ENCODE measurements around the gene EHMT1.
"Not testable (repeated sequence)": the region's sequence is repeated elsewhere in the genome, so short reads cannot be mapped to it uniquely, and the experiment has no call there.

Gene EHMT1

DNA sequence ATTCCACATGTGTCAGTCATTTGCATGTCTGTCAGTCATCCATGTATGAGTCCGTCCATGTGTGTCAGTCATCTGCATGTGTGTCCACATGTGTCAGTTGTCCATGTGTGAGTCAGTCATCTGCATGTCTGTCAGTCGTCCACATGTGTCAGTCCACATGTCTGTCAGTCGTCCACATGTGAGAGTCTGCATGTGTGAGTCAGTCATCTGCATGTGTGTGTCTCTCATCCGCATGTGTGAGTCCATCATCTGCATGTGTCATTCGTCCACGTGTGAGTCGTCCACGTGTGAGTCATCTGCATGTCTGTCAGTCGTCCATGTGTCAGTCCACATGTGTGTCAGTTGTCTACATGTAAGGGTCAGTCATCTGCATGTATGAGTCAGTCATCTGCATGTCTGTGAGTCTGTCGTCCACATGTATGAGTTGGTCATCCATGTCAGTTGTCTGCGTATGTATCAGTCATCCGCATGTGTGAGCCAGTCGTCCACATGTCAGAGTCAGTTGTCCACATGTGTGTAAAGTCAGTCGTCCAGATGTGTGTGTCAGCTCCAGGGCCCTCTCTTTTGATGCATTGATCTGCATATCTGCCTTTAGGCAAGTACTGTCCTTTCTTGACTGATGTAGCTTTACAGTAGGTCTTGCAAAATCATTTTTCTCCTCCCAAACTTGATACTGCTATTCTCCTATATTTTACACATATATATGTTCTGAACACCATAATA, 186.3 kb downstream of the EHMT1 start:
- DNase-seq (ENCODE audit: low read depth in 2 of 2), result no peak

DNA sequence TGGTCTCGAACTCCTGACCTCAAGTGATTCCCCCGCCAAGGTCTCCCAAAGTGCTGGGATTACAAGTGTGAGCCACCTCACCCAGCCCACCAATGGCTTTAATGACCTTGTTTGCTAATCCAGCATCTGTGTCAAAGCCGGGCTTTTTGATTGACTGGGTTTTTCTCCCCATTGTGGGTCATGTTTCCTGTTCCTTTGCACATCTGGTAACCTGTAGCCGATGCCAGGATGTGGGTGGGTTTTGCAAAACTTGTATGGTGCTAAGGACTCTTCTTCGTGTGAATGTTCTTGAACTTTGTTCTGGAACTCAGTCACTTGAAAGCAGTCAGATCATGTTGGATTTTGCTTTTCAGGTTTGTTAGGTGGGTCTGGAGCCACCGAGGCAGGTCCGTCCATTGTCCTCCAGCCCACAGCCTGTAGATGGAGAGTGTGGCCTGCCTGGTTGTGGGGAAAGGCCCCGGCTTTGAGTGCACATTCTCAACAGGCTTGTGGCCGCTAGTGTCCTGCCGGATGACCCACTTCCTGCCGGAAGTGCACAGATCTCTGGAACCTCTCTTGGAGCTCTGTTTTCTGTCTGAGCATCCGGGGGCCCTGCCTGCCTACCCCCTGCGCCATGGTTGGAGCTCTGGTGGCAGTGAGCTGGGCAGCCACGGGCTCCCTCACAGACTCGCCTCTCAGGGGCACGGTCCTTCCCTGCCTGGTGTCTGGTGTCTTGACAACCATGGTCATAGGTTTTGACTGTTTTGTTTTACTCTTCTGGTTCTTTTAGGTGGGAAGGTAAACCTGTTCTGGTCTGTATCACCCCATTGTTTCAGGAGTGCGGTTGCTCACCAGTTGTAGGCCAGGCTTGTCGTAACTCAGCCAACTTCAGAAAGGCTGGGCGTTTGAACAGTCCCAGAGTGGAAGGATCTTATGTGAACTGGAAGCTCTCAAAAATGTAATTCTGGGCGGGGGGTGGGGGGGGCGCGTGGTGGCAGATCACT, 189.2 kb downstream of the EHMT1 start:
- DNase-seq (ENCODE audit: low read depth in 2 of 2), result no peak

DNA sequence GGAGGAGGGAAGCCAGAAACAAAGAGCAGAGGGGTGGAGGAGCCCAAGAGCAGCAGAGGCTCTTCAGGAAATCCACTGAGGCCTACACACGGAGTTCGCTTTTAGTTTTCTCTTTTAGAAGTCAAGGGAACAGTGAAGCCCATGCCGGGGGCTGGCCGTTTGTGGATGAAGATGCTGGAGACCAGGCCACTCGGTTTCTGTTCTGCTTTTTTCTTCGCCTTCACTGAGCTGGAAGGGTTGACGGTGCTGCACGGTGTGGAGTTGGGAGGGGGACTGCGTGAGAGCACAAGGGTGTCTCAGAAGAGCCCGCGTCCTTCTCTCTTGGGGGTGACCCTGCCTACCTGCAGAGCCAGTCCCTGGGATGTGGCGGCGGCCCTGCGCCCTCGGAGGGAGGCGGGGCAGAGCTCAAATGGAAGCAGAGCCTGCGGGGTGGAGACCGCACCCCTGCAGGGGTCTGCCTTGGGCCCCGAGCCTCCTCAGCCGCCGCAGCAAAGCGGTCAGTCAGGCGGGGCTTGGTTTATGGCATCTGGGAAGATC, 190.3 kb downstream of the EHMT1 start:
- no peak for DNase-seq (ENCODE audit: low read depth in 2 of 2)

DNA sequence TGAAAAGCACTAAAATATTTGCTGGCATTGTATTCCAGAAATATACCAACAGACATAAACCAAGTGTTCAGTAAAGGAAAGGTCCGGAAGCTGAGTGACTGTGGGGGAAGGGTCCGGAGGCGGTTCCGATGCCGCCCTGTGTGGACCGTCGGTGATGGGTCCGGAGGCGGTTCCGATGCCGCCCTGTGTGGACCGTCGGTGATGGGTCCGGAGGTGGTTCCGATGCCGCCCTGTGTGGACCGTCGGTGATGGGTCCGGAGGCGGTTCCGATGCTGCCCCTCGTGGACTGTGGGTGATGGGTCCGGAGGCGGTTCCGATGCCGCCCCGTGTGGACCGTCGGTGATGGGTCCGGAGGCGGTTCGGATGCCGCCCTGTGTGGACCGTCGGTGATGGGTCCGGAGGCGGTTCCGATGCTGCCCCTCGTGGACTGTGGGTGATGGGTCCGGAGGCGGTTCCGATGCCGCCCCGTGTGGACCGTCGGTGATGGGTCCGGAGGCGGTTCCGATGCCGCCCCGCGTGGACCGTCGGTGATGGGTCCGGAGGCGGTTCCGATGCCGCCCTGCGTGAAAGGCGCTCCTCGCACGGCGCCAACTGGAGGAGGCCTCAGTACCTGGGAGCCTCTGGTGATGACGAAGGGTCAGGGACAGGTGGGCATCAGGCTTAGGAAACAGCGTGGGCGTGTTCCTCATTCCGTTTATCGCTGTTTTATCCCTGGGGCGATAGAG, 191.1 kb downstream of the EHMT1 start:
- not testable (repeated sequence) for DNase-seq (ENCODE audit: low read depth in 2 of 2)

DNA sequence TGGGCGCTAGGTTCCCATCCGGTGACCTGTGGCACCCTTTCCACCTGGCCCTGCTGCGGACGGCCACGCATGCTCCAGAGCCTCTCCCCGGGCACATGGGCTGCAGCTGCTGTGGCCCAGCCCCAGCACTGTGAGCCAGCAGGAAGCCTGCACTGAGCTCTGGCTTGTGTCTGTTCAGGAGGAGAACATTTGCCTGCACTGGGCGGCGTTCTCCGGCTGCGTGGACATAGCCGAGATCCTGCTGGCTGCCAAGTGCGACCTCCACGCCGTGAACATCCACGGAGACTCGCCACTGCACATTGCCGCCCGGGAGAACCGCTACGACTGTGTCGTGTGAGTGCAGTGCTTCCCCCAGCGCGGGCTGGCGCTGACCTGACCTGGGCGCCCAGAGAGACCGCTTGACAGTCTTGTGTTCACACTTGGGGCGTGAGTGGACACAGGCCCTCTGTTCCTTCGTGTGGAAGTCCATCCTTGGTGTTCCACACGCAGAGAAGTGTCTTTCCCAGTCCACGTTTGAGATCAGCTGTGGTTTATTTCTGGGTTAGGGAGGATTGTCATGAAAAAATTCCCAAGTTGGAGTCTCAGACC, 192.6 kb downstream of the EHMT1 start:
- no peak for DNase-seq (ENCODE audit: low read depth in 2 of 2)

DNA sequence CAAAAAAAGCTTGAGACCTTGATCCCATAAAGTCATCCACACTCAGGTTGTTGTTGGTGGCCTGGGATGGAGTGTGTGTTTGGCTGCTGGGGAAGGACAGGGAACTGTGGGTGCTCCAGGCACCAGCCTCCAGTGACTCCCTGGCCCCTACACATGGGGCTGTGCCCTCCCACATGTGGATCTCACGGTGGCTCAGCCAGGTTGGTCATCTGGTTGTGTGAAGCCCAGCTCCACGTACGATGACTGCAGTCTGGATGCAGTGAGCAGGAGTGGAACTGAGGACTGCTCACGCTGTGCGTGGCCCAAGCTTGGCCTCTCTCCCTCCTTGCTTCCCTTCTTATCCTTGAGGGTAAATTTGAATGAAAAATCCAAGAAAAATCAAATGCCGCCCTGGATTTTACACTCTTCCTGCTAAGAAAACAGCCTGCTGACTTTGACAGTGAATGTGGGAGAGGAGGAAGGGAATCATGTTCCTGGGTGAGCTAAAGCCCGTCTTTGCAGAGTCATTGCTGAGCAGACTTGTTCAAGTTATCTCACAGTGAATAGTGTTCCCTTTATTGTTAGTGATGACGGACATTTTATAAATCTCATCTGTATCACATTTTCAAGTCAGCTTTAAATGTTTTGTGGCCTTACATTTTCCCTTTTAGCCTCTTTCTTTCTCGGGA, 193.7 kb downstream of the EHMT1 start:
- no peak for DNase-seq (ENCODE audit: low read depth in 2 of 2)

DNA sequence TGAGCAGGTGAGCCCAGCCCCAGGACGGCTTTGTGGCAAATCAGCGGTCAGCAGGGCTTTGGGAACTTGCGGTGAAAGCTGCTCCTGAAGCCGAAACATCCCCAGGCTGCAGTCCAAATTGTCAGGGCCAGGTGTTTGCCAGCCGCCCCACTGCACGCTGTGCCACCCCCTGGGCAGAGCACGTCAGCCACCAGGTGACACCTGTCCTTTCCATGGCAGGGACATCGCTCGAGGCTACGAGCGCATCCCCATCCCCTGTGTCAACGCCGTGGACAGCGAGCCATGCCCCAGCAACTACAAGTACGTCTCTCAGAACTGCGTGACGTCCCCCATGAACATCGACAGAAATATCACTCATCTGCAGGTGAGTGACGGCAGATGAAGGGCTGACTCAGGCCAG, 194.4 kb downstream of the EHMT1 start:
- DNase-seq (ENCODE audit: low read depth in 2 of 2), result no peak

DNA sequence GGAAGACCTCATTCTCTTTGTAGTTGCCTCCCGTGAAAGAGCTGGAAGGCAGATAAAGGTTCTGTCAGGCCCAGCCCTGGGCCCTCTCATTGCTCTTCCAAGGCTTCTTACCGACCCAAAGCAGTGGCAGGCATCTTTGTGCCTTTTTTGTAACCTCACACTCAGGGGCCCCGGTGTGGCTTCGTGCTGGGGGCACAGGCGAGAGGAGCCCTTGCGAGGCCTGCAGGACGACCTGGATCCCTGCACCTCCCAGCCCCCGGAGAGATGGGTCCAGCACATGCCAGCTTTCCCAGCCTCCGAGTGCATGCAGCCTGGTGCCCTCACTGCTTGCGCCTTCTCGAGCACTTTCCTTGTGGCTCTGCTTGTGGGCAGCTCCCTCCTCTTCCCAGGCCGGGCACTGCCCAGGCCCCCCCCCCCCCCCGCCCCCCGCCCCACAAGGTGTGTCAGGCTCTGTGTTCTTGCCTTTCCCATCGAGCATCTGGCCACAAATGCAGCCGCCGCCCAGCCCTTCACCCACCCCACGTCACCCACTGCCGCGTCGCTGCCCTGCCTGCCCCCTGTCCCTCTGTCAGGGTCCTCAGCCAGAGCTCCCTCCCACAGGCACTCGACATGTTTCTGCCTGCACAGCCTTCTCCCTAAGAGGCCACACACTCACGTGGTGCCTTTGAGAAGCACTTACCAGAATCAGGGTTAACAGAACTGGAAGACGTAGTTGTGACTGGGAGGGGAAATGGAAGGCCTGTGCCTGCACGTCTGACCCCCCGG, 195.0 kb downstream of the EHMT1 start:
- no peak for DNase-seq (ENCODE audit: low read depth in 2 of 2)

DNA sequence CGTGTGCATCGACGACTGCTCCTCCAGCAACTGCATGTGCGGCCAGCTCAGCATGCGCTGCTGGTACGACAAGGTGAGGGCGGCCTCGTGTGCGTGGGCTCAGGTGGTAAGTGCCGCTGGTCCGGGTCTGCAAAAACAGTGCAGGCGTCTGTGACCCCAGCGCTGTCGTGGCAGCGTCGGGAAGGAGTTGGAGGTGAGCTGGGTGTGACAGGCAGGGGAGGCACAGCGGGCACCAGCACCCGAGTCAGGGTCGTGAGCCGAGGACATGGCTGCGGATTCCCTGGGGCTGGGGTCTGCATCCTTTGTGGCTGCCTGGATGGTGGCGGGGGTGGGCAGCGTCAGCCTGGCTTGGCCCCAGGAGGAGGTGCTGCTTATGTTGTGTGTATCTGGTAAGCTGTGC, 195.6 kb downstream of the EHMT1 start:
- no peak for DNase-seq (ENCODE audit: low read depth in 2 of 2)

DNA sequence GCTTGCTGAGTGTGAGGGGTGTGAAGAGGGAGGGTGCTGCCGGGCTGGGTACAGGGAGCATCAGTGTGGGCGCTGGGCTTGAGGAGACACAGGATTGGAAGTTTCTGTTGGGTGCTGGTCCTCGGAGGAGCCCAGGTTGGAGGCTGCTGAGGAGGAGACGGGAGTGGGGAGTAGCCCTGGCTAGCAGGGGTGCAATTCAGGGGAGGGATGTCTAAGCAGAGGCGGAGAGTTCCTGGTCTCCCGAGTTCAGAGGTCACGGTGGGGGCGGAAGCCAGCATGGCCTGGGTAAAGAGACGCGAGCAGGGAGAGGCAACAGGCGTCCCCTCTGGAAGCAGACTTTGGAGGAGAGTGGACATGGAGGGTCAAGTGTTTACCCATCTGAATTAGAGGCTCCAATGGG, 196.0 kb downstream of the EHMT1 start:
- no peak for DNase-seq (ENCODE audit: low read depth in 2 of 2)

DNA sequence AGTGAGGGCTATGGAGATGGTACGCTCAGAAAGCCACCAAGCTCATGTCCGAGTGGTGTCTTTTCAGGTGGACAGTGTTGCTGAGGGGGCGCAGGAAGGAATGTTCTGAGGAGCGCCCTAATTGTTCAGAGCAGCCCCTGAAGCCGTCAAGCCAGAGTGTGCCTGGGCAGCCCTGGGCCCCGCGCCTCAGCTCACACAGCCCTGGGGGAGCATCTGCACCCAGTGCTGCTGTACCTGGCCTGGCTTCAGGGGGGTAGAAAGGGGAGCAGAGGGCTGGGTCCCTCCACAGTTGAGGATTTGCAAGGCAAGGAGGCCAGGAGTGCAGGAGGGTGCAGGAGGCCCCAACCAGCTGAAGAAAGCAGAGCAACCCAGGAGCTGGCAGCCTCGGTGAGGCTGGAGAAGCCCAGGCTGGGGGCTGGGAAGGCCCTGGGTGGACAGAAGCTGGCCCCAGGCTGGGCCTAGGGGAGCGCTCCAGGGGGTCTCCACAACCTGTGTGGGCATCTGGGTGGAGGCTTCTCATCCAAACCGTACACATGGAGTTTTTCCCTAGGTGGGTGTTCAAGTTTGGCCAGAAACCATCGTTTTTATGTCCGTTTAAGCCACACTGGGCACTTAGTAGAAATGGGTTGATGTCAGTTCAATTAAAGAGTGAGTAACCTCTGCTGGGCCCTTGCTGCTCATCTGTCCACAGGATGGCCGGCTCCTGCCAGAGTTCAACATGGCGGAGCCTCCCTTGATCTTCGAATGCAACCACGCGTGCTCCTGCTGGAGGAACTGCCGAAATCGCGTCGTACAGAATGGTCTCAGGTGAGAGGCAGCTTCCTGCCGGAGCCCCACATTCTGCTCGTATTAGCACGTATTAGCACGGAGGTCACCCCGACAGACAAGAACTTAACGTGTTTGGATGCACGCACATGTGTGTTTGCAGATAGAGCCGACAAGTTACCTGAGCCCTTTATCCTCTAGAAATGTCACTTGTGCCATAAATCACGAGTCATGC, 196.8 kb downstream of the EHMT1 start:
- DNase-seq (ENCODE audit: low read depth in 2 of 2), result no peak

DNA sequence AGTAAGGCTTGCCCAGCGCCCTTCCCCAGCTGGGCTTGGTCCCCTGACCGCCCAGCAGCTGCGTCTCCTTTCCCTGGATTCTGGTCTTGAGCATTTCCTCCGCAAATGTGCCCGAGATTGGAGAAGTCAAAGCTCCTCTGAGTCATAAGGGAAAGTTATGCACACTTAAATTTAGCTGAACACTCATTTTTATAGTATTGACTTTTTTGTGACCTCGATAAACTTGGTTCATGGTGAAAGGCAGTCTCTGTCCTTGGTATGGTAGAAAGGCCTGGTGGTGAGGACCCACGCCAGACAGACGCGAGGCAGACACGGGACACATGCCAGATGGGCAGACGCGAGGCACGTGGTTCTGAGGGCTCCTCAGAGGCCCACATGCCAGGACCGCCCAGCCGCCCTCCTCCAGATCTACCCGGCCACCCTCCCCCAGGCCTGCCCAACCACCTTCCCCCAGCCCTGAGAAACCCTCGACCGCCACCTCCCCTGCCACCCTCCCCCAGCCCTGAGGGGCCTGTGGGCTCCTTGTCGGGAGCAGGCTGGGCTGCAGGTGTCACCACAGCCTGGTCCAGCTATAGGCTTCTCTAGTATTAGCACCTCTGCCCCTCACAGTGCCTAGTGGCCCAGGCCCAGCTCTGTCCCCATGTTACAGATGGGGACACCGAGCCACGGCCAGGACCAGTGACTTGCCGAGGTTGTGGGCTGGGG, 197.9 kb downstream of the EHMT1 start:
- DNase-seq (ENCODE audit: low read depth in 2 of 2), result no peak

DNA sequence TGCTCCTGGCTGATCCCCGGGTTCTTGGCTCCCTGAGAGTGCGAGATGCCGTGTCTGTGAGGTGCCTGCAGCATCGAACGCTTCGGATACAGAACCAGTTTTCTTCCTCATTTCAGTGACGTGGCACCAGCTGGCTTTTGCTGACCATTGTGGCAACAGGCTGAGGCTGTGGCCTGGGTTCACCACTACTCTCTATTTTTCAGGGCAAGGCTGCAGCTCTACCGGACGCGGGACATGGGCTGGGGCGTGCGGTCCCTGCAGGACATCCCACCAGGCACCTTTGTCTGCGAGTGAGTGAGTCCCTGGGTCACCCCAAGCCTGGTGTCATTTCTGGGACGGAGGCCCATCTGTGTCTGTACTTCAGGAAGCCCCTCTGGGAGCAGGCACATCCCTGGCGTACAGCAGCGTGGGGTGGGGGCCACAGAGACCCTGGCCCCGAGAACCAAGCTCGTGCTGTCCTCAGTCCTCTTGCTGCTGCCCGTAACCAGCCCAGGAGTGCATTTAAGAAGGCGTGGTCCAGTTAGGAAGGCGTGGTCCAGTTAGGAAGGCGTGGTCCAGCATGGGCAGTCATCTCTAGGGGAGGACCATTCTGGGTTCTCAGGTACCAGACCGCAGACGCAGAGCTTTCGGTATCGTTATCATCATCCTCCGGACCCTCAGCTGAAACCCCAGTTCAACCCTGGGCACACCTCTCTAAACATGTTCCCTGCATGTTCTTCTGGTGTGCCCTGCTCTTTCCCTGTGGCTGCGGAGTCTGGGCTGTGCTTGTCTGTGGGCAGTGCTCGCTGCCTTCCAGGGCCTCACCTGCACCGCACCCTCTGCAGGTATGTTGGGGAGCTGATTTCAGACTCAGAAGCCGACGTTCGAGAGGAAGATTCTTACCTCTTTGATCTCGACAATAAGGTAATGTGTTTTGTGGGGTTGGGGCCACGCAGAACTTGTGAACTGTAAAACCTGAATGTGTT, 198.7 kb downstream of the EHMT1 start:
- DNase-seq (ENCODE audit: low read depth in 2 of 2), result no peak

DNA sequence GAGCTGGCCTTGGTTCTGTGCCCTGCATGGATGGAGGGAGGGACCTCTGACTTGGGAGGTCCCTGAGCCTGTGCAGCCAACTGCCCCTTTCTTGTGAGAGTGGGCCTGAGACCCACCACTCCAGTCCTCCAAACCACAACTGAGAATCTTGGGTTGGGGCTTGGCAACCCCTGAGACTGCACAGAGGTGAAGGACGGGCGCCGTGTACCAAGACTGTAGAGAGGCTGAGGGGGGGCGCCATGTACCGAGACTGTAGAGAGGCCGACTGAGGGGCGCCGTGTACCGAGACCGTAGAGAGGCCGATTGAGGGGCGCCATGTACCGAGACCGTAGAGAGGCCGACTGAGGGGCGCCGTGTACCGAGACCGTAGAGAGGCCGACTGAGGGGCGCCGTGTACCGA, 199.5 kb downstream of the EHMT1 start:
- no peak for DNase-seq (ENCODE audit: low read depth in 2 of 2)

DNA sequence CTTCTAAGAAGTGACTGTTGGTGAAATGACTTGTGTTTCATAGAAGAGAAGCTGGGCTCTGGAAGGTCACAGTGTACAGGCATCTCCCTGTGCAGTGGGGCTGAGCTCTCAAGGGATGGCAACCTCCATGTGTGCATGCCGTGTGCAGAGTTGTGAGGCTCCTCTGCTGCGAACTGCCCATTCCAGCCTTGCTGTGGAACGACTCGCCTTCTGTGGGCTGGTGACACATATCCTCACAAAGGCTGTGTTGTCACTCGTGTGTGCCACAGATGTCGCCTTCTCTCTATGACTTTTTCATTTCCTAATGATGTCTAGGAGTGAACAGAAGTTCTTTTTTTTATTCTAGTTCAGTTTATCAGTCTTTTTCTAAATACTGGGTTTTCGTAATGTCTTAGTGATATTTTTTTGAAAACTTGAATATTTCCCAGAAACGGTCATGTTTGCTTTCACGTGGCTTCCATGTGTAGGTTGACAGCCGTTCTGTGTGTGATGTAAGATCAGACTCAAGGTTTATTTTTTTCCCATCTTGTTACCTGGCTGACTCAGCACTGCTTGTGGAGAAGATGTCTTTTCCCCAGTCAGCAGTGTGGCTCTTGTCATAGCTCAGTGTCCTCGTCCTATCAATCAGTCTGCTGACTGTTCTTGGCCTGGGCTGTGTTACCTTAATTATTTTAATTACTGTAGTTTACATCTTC, 201.5 kb downstream of the EHMT1 start:
- DNase-seq (ENCODE audit: low read depth in 2 of 2), result no peak

DNA sequence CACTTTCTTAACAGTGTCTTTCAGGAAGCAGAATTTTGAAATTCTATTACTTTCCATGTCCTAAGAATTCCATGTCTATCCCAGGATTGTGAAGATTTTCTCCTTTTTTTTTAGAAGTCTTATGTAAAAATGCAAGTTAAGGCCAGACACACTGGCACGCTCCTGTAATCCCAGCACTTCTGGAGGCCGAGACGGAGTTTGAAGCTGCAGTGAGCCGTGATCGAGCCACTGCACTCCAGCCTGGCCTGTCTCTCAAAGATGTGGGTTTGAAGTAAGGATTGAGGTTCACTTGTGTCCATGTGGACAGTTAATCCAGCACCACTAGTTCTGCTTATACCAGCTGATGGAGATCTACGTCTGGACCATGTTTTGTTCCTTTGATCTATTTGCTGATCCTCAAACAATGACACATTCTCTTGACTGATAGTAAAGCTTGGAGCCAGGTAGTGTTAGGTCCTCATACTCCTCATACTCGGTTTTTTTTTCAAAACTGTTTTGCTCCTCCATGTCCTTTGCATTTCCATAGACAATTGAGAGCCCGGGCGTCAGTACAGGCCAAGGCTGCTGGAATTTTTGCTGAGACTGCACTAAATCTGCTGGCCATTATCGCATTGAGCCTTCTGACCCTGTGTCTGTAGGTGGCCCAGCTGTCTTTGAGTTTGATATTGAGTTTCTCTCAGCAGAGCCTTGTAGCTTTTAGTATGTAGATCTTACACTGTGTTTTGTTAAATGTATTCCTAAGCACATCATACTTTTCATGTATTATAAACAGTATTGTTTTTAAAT, 205.4 kb downstream of the EHMT1 start:
- DNase-seq (ENCODE audit: low read depth in 2 of 2), result no peak

Data from stimulated activated CD4-positive, alpha-beta T cell treated with anti-CD3 and anti-CD28 coated beads, Interleukin-1b, Interleukin-23, amount 100 ng/mL, for 4 hours (primary cell).